HEK293T (cell line): ENCODE results near the gene CELF4.

Experiments
- ARNT ChIP-seq: fragments of 450-650 bp; IDR thresholded peaks from 2 replicates; pipeline ENCODE4 v1.6.1; 2017; ENCODE audit warnings: mild to moderate bottlenecking
- BHLHE40 ChIP-seq: fragments of 450-650 bp; IDR thresholded peaks from 2 replicates; pipeline ENCODE4 v1.6.1; 2016; ENCODE audit warnings: mild to moderate bottlenecking, moderate library complexity, borderline replicate concordance
- CTBP1 ChIP-seq: fragments of 450-650 bp; IDR thresholded peaks from 2 replicates; pipeline ENCODE4 v1.6.1; 2016; ENCODE audit warnings: borderline replicate concordance
- ELF4 ChIP-seq: fragments of 450-650 bp; IDR thresholded peaks from 2 replicates; pipeline ENCODE4 v1.6.1; 2017; ENCODE audit warnings: antibody characterized with exemption
- FOXA1 ChIP-seq: fragments of 450-650 bp; IDR thresholded peaks from 2 replicates; pipeline ENCODE4 v1.6.1; 2016; ENCODE audit warnings: mild to moderate bottlenecking
- FOXK2 ChIP-seq: fragments of 450-650 bp; IDR thresholded peaks from 2 replicates; pipeline ENCODE4 v1.6.1; 2016; ENCODE audit warnings: mild to moderate bottlenecking
- FOXM1 ChIP-seq: fragments of 450-650 bp; IDR thresholded peaks from 2 replicates; pipeline ENCODE4 v1.6.1; 2017; ENCODE audit warnings: mild to moderate bottlenecking, borderline replicate concordance
- HDGF ChIP-seq: fragments of 450-650 bp; IDR thresholded peaks from 2 replicates; pipeline ENCODE4 v1.6.1; 2017; ENCODE audit warnings: antibody characterized with exemption, borderline replicate concordance
- NFRKB ChIP-seq: fragments of 450-650 bp; IDR thresholded peaks from 2 replicates; pipeline ENCODE4 v1.6.1; 2016; ENCODE audit warnings: mild to moderate bottlenecking, moderate library complexity
- PKNOX1 ChIP-seq: fragments of 450-650 bp; IDR thresholded peaks from 2 replicates; pipeline ENCODE4 v1.6.1; 2016
- SP1 ChIP-seq: fragments of 450-650 bp; IDR thresholded peaks from 2 replicates; pipeline ENCODE4 v1.6.1; 2017
- SUZ12 ChIP-seq: fragments of 450-650 bp; IDR thresholded peaks from 2 replicates; pipeline ENCODE4 v1.6.1; 2016; ENCODE audit warnings: mild to moderate bottlenecking

GRCh38 chr18:37248281-37248680, 317.3 kb downstream of the CELF4 start:
- TF ChIP-seq PKNOX1 (no peak), FOXK2 (no peak), FOXM1 (no peak), CTBP1 (no peak), HDGF (no peak), BHLHE40 (no peak), FOXA1 (no peak), SP1 (no peak), NFRKB (no peak), SUZ12 (no peak), ARNT (no peak), ELF4 (no peak)
